Urinary bladder (tissue), 4 donors: ENCODE results near the gene DHRSX. TPM values are rescaled to one million over a fixed set of nuclear protein-coding genes. Genes with fewer than 3 reads are reported as not detected.

Experiments
- DNase-seq: peaks from one replicate; pipeline ENCODE4 v3.0.0-alpha.2; 2015; ENCODE audit errors: extremely low spot score
- H3K27ac ChIP-seq: one replicate; pipeline ENCODE4 v1.5.1; 2013; ENCODE audit warnings: low read depth, mild to moderate bottlenecking, moderate library complexity
- H3K36me3 ChIP-seq: one replicate; pipeline ENCODE4 v1.6.1; 2013; ENCODE audit warnings: mild to moderate bottlenecking, moderate library complexity; ENCODE audit not compliant: insufficient read depth
- H3K4me1 ChIP-seq: one replicate; pipeline ENCODE4 v1.6.1; 2013; ENCODE audit warnings: mild to moderate bottlenecking, moderate library complexity; ENCODE audit not compliant: insufficient read depth
- H3K4me3 ChIP-seq: one replicate; pipeline ENCODE4 v1.5.1; 2013; ENCODE audit warnings: low read depth, low read length
- WGBS: extraction: QIAGEN DNeasy Blood & Tissue Kit; methylation state at CpG from one replicate; pipeline ENCODE4 v1.1.7; 2013; 5-methylcytosine and 5-hydroxymethylcytosine counted together
- polyA plus RNA-seq: library from polyadenylated mRNA; stranded (reverse); fragments of 200-250 nt; gene quantifications from one replicate; pipeline ENCODE4 v1.2.3, GENCODE V29; 2013
- total RNA-seq: library from RNA; depleted of rRNA; stranded (reverse); fragments of >200 nt; gene quantifications from one replicate; pipeline ENCODE4 v1.2.3, GENCODE V29; 2014
- donor health status: healthy with polysubstance abuse.
- donor health status: healthy.

Gene DHRSX
- 17.3 TPM for total RNA-seq
- polyA plus RNA-seq, result 19.9 TPM

DNA sequence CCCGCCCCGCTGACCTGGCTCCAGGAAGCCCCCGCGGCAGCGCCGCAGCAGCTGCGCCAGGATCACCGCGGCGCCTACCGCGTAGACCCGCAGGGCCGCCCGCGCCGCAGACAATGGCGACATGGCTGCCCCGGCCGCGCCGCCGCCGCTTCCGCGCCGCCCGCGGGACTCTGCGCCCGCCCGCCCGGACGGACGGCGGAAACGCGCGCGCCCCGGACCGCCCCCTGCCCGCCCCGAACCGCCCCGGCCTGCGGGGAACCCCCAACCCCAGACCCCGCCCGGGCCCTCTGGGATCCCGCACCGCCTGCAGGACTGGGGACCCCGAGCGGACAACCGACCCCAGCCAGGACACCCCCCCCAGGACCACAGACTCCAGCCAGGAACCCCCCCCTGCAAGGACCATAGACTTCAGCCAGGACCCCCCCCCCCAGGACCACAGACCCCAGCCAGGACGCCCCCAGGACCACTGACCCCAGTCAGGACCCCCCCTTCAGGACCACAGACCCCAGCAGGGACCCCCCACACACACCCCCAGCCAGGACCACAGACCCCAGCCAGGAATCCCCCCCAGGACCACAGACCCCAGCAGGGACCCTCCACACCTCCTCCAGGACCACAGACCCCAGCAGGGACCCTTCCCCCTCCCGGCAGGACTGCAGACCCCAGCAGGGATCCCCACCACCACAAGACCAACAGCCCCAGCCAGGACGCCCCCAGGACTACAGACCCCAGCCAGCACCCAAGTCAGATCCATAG, at the start of gene DHRSX, which contains the start of gene ZBED1:
Gene DHRSX, minus strand, starts transcription at position 174 of the 756 bp plus-strand sequence. Its CDS starts 51 bp downstream, at position 123.
Gene ZBED1, minus strand, starts transcription at position 174 of the 756 bp plus-strand sequence. CDS start 10,257 bp downstream, outside the sequence.
- H3K4me1 ChIP-seq, result no peaks in the 10 kb centered on the region
- peak within 1 kb of the TSS; percentile 98 for H3K4me3 ChIP-seq
- no peaks in the 10 kb centered on the region for H3K36me3 ChIP-seq
- DNase-seq, result no peak
- peak within 1 kb of the TSS; percentile 87 for H3K27ac ChIP-seq
- WGBS, result 4% methylated on average over 57 of the region's 57 CpGs

- Histone ChIP-seq H3K36me3 (no peaks in the 10 kb centered on the region), H3K27ac (no peak overlapping the region), H3K4me3 (no peak overlapping the region), H3K4me1 (no peaks in the 10 kb centered on the region)
- 25% methylated on average over 7 of the region's 7 CpGs for WGBS
- no peak for DNase-seq
Observed at GRCh38 chrX:2549876-2550275, 49.1 kb upstream of the DHRSX start.

GRCh38 chrX:2548711-2549423, 48.1 kb upstream of the DHRSX start:
- no peaks in the 10 kb centered on the region for H3K36me3 ChIP-seq
- no peak overlapping the region for H3K4me3 ChIP-seq
- H3K4me1 ChIP-seq, result no peaks in the 10 kb centered on the region
- H3K27ac ChIP-seq, result no peak overlapping the region
- 37% methylated on average over 11 of the region's 11 CpGs for WGBS
- no peak for DNase-seq

DNA sequence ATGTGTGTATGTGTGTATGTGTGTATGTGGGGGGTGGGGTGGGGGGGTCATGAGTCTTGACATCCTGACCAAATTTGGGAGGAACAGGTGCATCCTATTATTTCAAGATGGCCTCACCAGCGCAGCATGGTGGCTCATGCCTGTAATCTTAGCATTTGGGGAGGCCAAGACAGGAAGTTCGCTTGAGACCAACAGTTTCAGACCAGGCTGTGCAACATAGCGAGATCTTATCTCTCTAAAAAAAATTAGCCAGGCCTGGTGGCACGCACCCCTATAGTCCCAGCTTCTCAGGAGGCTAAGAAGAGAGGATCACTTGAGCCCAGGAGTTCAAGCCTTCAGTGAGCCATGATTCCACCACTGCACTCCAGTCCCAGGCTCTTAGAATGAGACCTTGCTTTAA, 47.0 kb upstream of the DHRSX start:
- DNase-seq, result no peak
- Histone ChIP-seq H3K36me3 (no peaks in the 10 kb centered on the region), H3K4me3 (no peak overlapping the region), H3K27ac (no peak overlapping the region), H3K4me1 (no peaks in the 10 kb centered on the region)
- WGBS, result 84% methylated on average over 4 of the region's 4 CpGs

DNA sequence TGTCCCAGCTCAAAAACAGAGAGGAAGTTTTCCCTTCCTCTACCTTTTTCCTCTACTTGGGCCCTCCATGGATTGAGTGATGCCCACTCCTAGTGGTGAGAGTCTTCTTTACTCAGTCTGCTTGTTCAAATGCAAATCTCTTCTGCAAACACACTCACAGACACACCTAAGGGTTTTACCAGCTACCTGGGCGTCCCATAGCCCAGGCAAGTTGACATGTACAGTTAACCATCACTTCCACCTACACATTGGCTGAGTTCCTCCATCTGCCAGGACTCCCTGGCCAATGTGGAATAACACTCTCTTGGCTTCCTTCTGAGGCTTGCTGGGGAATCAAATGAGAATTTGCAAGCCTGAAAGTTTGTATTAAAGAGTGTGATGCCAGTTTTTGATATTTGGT, 45.7 kb upstream of the DHRSX start:
- no peaks in the 10 kb centered on the region for H3K4me1 ChIP-seq
- no peak for DNase-seq
- WGBS, result 30% methylated on average over 1 of the region's 1 CpG

DNA sequence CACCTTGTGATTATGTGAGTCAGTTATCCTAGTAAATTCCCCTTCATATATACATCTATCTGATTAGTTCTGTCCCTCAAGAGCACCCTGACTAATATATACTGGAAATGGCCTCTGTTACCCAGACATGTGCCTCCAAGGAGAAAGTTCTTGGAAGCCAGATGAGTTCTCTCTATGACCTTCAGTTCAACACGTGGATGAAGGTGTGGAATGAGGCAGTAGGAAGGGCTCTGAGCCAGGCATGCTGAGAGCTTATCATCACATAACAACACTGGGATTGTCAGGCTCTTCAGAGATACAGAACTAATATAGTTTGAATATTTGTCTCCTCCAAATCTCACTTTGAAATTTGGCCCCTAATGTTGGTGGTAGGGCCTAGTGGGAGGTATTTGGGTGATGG, 44.4 kb upstream of the DHRSX start:
- WGBS, result 35% methylated on average over 1 of the region's 1 CpG
- Histone ChIP-seq H3K27ac (no peak overlapping the region), H3K36me3 (no peaks in the 10 kb centered on the region)

More for the DNA sequence above, 45.7 kb upstream of the DHRSX start:
- no peak overlapping the region for H3K4me3 ChIP-seq
- no peak overlapping the region for H3K27ac ChIP-seq
- no peaks in the 10 kb centered on the region for H3K36me3 ChIP-seq

DNA sequence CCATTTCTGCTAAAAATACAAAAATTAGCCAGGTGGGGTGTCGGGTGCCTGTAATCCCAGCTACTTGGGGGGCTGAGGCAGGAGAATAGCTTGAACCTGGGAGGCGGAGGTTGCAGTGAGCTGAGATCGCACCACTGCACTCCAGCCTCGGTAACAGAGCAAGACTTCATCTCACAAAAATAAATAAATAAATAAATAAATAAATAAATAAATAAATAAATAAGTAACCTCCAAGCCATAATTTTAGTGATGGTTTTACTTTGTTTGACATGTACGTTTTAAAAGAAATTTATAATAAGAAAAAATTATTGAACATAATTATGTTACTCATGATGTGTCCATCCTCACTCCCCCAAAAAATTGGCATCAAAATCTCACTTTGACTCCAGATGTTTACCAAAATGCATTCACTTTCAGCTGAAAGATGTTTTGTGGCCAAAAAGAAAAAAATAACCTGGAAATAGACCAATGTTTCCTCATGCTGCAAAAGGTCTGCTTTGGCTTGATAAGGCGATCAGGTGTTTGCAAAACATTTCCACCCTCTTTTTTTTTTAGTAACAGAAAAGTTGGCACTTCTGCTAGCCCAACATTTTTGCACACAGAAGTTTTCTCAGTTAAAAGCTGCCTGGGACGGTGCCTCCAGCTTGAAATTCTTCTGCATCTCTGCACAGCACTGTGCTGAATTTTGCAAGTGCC, 42.2 kb upstream of the DHRSX start:
- 72% methylated on average over 7 of the region's 7 CpGs for WGBS
- H3K36me3 ChIP-seq, result no peaks in the 10 kb centered on the region

More for the DNA sequence above, 44.4 kb upstream of the DHRSX start:
- Histone ChIP-seq H3K4me3 (no peak overlapping the region), H3K4me1 (no peaks in the 10 kb centered on the region)
- DNase-seq, result no peak

DNA sequence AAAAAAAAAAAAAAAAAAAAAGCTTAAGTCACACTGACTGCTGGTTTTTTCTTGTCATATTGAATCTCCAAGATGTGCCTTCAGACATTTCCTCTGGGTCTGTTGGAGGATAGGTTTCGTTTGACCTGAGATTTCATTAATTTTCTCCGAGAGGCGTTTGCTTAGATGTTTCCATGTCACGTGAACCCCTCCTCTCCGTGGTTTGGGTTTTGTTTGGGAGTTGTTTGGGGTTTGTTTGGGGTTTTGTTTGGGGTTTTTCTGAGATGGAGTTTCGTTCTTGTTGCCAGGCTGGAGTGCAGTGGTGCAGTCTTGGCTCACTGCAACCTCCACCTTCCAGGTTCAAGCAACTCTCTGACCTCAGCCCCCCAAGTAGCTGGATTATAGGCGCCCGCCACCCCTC, 40.8 kb upstream of the DHRSX start:
- no peak for DNase-seq
- no peaks in the 10 kb centered on the region for H3K4me1 ChIP-seq
- no peaks in the 10 kb centered on the region for H3K36me3 ChIP-seq
- no peak overlapping the region for H3K4me3 ChIP-seq
- WGBS, result 90% methylated on average over 8 of the region's 8 CpGs
- H3K27ac ChIP-seq, result no peak overlapping the region

More for the DNA sequence above, 42.2 kb upstream of the DHRSX start:
- H3K27ac ChIP-seq, result no peak overlapping the region
- DNase-seq, result no peak
- no peaks in the 10 kb centered on the region for H3K4me1 ChIP-seq
- H3K4me3 ChIP-seq, result no peak overlapping the region

GRCh38 chrX:2540426-2540947, 39.7 kb upstream of the DHRSX start:
- DNase-seq, result no peak
- Histone ChIP-seq H3K4me3 (no peak overlapping the region), H3K4me1 (no peaks in the 10 kb centered on the region), H3K36me3 (no peaks in the 10 kb centered on the region), H3K27ac (no peak overlapping the region)
- WGBS, result 86% methylated on average over 12 of the region's 12 CpGs

DNA sequence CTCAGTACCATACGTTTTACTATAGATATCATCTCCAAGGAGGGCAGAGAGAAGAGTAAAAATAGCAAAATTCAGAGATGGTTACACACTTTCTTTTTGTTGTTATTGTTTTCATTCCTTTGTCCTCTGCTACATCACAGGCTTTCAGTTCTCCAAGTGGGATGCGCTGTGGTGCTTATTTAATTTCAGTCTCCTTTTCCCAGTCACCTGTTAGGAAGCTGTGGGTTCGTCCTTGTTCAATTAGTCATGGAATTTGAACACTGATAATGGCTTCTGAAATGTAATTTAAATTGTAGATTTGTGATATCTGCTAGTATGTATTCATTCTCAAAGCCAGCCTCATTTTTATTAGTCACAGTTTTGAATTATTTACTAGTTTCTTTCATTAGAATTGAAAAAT, 38.8 kb upstream of the DHRSX start:
- Histone ChIP-seq H3K4me3 (no peak overlapping the region), H3K27ac (no peak overlapping the region), H3K4me1 (no peaks in the 10 kb centered on the region), H3K36me3 (no peaks in the 10 kb centered on the region)
- DNase-seq, result no peak
- WGBS, result 84% methylated on average over 3 of the region's 3 CpGs

DNA sequence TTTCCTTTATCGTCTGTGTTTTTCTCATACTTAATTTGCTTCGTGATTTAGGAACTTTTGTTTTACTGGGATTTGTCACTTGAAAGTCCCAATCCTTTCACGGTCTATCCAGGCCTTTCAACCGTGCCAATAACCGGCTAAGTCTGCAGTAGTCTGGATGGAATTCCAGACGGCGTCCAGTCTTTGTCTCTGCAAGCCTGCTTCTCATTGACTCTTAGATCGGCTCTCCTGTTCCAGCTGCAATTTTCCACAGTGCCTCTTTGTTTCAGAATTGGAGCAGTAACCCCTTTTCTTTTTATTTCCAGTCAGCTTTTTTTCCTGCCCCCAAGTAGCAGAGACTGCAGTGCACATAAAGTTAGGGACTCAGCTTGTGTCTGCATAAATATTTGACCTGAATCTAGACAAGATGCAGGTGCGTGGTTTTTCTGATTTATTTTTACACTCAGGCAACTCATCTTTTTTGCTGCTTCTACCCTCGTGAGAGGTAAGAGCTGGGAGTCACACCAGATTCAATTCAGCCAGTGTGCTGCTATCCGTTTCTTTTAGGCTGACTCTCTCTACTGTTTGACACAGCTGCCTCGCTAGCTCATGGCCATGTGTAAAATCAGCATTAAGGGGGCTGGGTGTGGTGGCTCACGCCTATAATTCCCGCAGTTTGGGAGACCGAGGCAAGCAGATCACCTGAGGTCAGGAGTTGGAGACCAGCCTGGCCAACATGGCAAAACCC, 37.4 kb upstream of the DHRSX start:
- 48% methylated on average over 15 of the region's 15 CpGs for WGBS
- Histone ChIP-seq H3K27ac (no peak overlapping the region), H3K4me1 (no peaks in the 10 kb centered on the region), H3K36me3 (no peaks in the 10 kb centered on the region), H3K4me3 (no peak overlapping the region)
- DNase-seq, result no peak

DNA sequence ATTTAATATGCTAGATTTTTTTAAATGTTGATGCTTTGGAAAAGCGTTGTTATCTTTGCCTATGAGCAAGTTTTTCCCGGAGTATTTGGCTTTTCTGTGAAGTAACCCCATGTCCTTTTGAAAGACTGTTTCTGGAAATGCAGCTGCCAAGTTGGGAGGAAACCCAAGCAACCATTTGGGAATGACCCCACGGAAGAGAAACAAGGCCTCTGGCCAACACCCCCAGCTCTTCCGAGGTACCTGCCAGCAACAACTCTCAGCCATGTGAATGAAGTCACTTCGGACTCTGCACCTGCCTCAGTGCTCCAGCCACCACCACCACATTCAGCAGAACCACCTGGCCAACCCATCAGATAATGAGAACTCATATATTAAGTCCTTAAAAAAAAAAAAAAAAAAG, 36.2 kb upstream of the DHRSX start:
- Histone ChIP-seq H3K4me1 (no peaks in the 10 kb centered on the region), H3K36me3 (no peaks in the 10 kb centered on the region), H3K27ac (no peak overlapping the region), H3K4me3 (no peak overlapping the region)
- 53% methylated on average over 5 of the region's 5 CpGs for WGBS
- no peak for DNase-seq

DNA sequence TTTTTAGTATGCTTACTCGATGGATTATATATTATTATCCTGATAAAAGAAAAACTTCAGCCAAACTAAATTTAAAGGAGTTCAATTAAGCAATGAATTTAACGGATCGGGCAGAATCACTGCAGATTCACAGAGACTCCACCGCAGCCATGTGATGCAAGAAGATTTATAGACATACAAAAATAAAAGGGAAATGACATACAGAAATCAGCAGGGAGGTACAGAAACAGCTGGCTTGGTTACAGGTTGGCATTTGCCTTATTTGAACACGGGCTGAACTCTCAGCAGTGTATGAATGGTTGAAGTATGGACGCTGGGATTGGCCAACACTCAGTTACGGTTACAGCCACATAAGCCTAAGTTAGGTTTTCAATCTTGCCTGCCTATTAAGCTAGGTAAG, 35.4 kb upstream of the DHRSX start:
- DNase-seq, result no peak
- no peak overlapping the region for H3K4me3 ChIP-seq
- H3K27ac ChIP-seq, result no peak overlapping the region
- no peaks in the 10 kb centered on the region for H3K4me1 ChIP-seq
- no peaks in the 10 kb centered on the region for H3K36me3 ChIP-seq
- 82% methylated on average over 7 of the region's 7 CpGs for WGBS
